ENCODE results near the gene MANBA.
"Not testable (repeated sequence)": the region's sequence is repeated elsewhere in the genome, so short reads cannot be mapped to it uniquely, and the experiment has no call there.

DNA sequence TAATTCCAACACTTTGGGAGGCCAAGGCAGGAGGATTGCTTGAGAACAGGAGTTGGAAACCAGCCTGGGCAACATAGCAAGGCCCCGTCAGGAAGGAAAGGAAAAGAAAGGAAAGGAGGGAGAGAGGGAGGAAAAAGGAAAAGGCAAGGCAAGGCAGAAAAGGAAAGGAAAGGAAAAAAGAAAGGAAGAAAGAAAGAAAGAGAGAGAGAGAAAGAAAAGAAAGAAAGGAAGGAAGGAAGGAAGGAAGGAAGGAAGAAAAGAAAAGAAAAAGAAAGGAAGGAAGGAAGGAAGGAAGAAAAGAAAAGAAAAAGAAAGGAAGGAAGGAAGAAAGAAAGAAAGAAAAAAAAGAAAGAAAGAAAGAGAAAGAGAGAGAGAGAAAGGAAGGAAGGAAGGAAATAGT, 51.7 kb downstream of the MANBA start:
- TF ChIP-seq, protein P1, sequence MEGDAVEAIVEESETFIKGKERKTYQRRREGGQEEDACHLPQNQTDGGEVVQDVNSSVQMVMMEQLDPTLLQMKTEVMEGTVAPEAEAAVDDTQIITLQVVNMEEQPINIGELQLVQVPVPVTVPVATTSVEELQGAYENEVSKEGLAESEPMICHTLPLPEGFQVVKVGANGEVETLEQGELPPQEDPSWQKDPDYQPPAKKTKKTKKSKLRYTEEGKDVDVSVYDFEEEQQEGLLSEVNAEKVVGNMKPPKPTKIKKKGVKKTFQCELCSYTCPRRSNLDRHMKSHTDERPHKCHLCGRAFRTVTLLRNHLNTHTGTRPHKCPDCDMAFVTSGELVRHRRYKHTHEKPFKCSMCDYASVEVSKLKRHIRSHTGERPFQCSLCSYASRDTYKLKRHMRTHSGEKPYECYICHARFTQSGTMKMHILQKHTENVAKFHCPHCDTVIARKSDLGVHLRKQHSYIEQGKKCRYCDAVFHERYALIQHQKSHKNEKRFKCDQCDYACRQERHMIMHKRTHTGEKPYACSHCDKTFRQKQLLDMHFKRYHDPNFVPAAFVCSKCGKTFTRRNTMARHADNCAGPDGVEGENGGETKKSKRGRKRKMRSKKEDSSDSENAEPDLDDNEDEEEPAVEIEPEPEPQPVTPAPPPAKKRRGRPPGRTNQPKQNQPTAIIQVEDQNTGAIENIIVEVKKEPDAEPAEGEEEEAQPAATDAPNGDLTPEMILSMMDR (IDR thresholded peaks at IDR 0.05) = not testable (repeated sequence)
- not testable (repeated sequence) for TF ChIP-seq POLR2A (IDR thresholded peaks at IDR 0.05)

Measured in esophagus squamous epithelium (tissue), 4 donors.